Epithelial cell of esophagus (primary cell): Measurements from ENCODE around the gene PHKB.

Experiments
- DNase-seq: peaks from one replicate; pipeline ENCODE4 v3.0.0; 2010; ENCODE audit warnings: low read depth
- H3K4me3 ChIP-seq: 2 replicates; pipeline ENCODE4 v1.5.1; 2011; ENCODE audit warnings: mild to moderate bottlenecking, low read length, control low read depth
- TF ChIP-seq, protein P1 (sequence below): IDR thresholded peaks from 2 replicates; pipeline ENCODE4 v1.5.1; 2011; ENCODE audit warnings: low read depth, mild to moderate bottlenecking, low read length, control low read depth, inconsistent platforms; ENCODE audit not compliant: insufficient read depth; ENCODE audit errors: missing control alignments

The PHKB gene

DNA sequence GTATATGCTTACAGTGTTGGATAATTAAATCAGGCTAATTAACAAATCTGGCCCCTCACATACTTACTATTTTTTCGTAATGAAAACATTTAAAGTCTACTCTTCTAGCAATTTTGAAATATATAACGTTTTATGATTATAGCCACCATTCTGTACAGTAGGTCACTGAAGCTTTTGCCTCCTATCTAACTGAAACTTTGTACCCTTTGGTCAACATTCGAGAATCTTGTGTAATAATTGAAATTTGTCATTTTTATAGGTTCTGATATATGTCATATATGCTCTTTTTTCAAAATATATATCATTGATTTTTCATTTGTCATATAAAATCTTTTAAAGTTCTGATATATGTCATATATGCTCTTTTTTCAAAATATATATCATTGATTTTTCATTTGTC lies 12.7 kb downstream of the PHKB start:
- TF ChIP-seq, protein P1, sequence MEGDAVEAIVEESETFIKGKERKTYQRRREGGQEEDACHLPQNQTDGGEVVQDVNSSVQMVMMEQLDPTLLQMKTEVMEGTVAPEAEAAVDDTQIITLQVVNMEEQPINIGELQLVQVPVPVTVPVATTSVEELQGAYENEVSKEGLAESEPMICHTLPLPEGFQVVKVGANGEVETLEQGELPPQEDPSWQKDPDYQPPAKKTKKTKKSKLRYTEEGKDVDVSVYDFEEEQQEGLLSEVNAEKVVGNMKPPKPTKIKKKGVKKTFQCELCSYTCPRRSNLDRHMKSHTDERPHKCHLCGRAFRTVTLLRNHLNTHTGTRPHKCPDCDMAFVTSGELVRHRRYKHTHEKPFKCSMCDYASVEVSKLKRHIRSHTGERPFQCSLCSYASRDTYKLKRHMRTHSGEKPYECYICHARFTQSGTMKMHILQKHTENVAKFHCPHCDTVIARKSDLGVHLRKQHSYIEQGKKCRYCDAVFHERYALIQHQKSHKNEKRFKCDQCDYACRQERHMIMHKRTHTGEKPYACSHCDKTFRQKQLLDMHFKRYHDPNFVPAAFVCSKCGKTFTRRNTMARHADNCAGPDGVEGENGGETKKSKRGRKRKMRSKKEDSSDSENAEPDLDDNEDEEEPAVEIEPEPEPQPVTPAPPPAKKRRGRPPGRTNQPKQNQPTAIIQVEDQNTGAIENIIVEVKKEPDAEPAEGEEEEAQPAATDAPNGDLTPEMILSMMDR = no peak
- no peak overlapping the region for H3K4me3 ChIP-seq
- no peak for DNase-seq

- DNase-seq = peak; percentile 77
- TF ChIP-seq, protein P1 = no peak
- H3K4me3 ChIP-seq = no peak overlapping the region
Measured at GRCh38 chr16:47475786-47476185, 14.7 kb downstream of the PHKB start.

DNA sequence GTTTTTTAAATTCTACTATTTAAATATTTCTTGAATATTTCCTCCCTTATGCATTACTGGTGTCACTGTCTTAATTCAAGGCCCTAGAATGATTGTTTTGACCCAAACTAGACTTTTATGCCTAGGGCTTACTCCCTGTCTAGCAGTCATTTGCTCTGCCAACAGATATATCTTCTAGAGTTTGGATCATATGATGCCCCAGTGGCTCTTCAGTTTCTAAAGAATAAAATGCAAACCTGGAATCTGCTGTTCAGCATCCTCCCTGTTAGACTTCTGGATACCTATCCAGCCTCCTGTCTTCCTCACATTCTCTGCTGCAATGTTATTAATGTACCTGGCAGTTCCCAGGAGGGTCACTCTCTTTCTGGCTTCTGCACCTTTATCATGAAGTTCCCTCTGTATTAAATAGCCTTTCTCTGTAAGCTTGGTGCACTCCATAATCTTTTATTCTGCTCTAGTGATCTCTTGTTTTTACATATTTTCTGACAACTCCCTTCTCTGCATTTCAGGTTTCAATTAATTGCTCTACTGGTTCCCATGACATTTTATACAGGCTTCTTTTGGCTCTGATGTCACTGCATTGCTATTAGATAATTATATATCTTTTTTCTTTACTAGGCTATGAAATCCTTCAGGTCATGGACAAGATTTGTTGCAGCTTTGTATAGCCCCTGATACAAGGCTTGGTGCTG lies 15.7 kb downstream of the PHKB start:
- TF ChIP-seq, protein P1 = no peak
- no peak for DNase-seq

DNA sequence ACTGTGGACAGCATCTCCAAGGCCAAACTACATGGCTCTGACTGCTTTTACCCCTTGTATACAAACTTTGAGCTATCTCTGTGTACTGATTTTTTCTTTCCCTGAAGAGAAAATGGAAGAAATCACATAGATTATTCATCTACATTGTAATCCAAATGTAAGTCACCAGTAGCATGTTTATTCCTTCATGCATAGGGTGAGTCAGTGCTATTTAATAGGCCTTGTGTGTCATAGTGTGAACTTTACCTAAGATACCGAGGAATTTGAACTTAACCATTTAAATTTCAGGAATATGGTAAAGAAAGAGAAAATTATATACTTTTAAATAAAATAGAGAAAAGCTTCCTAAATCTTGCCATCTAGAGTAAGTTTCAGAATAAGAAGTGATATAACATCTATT lies 16.5 kb downstream of the PHKB start:
- peak; percentile 77 for DNase-seq
- TF ChIP-seq, protein P1 = no peak
- no peak overlapping the region for H3K4me3 ChIP-seq

More for the DNA sequence above, 15.7 kb downstream of the PHKB start:
- no peak overlapping the region for H3K4me3 ChIP-seq

GRCh38 chr16:47480410-47480809 lies 19.3 kb downstream of the PHKB start:
- TF ChIP-seq, protein P1 = no peak
- no peak overlapping the region for H3K4me3 ChIP-seq
- DNase-seq = no peak

DNA sequence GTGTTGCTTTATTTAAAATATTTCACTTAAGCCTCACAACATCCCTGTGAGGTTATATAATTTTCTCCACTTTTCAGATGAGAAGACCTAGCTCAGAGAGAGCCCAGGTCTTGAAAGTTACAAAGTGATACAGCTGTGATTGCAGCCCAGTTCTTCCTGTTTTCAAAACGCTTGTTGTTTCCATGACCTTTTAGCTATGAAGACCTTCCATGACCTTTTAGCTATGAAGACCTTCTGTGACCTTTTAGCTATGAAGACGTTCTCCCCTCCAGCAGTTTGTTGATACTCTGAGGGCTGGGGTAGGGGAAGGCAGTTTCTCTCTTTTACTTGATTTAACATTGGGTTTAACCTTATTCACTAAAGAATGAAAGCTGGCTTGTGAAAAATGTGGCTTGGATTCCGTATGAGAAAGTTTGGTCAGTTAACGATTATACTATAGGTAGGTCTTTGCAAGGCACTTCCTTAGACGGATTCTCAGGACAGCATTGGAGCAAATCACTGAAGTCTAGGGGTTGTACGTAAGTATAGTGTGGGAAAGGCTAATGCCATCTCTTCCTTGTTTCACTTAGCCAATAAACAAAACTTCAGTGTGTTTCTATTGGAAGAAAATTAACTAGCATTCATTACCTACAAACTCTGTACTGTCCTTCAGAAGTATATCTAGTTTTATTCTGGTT lies 20.7 kb downstream of the PHKB start:
- TF ChIP-seq, protein P1 = no peak
- DNase-seq = no peak
- H3K4me3 ChIP-seq = no peak overlapping the region
